Measurements from ENCODE around the gene MAST2. TPM values are rescaled to one million over a fixed set of nuclear protein-coding genes. Genes with fewer than 3 reads are reported as not detected.
A peak's percentile ranks its signal among the peaks of the same experiment; 100 is the strongest.

The MAST2 gene
- total and polyA plus RNA-seq, 2 of the 4 experiments (the other 2 are of a cell fraction): 14.2 to 41.0 TPM

DNA sequence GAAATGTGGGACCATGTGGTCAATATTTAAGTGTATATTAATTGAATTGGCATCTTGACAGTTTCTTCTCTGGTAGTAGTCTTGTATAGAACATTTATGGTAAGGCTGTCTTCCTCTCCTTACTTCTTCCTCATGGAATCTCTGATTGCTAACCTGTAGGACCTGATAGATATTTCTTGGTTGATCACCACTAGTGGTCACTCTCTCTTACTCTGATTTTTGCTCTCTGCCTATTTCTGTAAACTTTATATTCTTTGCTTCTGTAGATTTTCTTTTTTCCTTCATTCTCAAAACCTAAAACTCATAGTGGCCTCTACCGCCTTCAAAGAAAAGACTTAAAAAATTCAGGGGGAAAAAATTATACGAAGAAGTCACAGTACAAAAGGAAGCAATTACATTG is 21.2 kb downstream of the MAST2 start:
- in situ Hi-C loops (cut with MboI; ENCODE audit: low sequenced_read_pairs) (no loop called here), intact Hi-C loops (cut with micrococcal nuclease) (no loop called here), dilution Hi-C loops (cut with HindIII; ENCODE audit: low sequenced_read_pairs, unreplicated experiment) (no loop called here)
- no peak overlapping the region for H3K4me2 ChIP-seq (ENCODE audit: low read depth, low read length)
- no peak overlapping the region for H3K9ac ChIP-seq (ENCODE audit: low read depth, low read length)
- no peak overlapping the region for H2AK5ac ChIP-seq (ENCODE audit: low read depth, low read length)
- no peak overlapping the region for H4K5ac ChIP-seq (ENCODE audit: low read depth, low read length)
- H2BK120ac ChIP-seq (ENCODE audit: low read depth, low read length): no peak overlapping the region
- H4K20me1 ChIP-seq (ENCODE audit: insufficient read depth, low read length): peaks cover 8% of the 10 kb centered on the region
- DNase-seq (no peak), ATAC-seq (ENCODE audit: low read depth) (no peak; the same call in 1 of the 2 replicates)
- H2BK20ac ChIP-seq (ENCODE audit: low read depth, low read length): no peak overlapping the region
- TF ChIP-seq, protein P1, sequence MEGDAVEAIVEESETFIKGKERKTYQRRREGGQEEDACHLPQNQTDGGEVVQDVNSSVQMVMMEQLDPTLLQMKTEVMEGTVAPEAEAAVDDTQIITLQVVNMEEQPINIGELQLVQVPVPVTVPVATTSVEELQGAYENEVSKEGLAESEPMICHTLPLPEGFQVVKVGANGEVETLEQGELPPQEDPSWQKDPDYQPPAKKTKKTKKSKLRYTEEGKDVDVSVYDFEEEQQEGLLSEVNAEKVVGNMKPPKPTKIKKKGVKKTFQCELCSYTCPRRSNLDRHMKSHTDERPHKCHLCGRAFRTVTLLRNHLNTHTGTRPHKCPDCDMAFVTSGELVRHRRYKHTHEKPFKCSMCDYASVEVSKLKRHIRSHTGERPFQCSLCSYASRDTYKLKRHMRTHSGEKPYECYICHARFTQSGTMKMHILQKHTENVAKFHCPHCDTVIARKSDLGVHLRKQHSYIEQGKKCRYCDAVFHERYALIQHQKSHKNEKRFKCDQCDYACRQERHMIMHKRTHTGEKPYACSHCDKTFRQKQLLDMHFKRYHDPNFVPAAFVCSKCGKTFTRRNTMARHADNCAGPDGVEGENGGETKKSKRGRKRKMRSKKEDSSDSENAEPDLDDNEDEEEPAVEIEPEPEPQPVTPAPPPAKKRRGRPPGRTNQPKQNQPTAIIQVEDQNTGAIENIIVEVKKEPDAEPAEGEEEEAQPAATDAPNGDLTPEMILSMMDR (conservative IDR thresholded peaks at IDR 0.05; ENCODE audit: low read depth, low read length): 0 out of 2 replicates have a peak, but pooled peaks have one; percentile 10
- no peak for TF ChIP-seq RAD21 (IDR thresholded peaks at IDR 0.05; ENCODE audit: low read length)
- TF ChIP-seq, protein P2, sequence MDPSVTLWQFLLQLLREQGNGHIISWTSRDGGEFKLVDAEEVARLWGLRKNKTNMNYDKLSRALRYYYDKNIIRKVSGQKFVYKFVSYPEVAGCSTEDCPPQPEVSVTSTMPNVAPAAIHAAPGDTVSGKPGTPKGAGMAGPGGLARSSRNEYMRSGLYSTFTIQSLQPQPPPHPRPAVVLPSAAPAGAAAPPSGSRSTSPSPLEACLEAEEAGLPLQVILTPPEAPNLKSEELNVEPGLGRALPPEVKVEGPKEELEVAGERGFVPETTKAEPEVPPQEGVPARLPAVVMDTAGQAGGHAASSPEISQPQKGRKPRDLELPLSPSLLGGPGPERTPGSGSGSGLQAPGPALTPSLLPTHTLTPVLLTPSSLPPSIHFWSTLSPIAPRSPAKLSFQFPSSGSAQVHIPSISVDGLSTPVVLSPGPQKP (IDR thresholded peaks at IDR 0.05; ENCODE audit: borderline replicate concordance, low read depth, low read length): no peak
- TF ChIP-seq POLR2A (IDR thresholded peaks at IDR 0.05; ENCODE audit: low read depth, low read length): no peak
- no peak for TF ChIP-seq CHD1 (IDR thresholded peaks at IDR 0.05; ENCODE audit: low read depth, low read length)
- no peak for TF ChIP-seq FOS (IDR thresholded peaks at IDR 0.05; ENCODE audit: low read depth, low read length)
- peaks cover 16 to 33% of the 10 kb centered on the region in 2 experiments for H3K79me1 ChIP-seq (ENCODE audit: low read depth in 1 of 2, low read length in 2 of 2)
- H3K9me1 ChIP-seq (ENCODE audit: insufficient read depth, low read length): no peaks in the 10 kb centered on the region
- no peaks in the 10 kb centered on the region for H3K27me3 ChIP-seq (ENCODE audit: control insufficient read depth, insufficient read depth, low read length)
- H3K18ac ChIP-seq (ENCODE audit: low read depth, low read length): no peak overlapping the region
- H2AFZ ChIP-seq (replicated peaks; ENCODE audit: low read length, poor library complexity): no peak overlapping the region
- no peak overlapping the region for H3K27ac ChIP-seq (ENCODE audit: insufficient read depth, low read length)
- WGBS, 2 experiments (ENCODE audit: extremely low coverage in 2 of 2, insufficient read length in 1 of 2): no CpG with 5 or more reads among the region's 2 CpGs
- H3K4ac ChIP-seq (ENCODE audit: low read depth, low read length): no peak overlapping the region
- no peaks in the 10 kb centered on the region for H3K4me1 ChIP-seq (ENCODE audit: control insufficient read depth, insufficient read depth, low read length)
- no peak overlapping the region for H2BK15ac ChIP-seq (ENCODE audit: low read depth, low read length)
- BruUV-seq (replicated peaks): no TSS peak
- no peak overlapping the region for H3K4me3 ChIP-seq (ENCODE audit: insufficient read depth, low read depth, low read length)
- CTCF ChIA-PET: interaction anchor here (1.3 kb wide), 1 partner anchor 28 kb away, joined by 3 read pairs; no protein-coding TSS in a partner anchor
- H4K91ac ChIP-seq (ENCODE audit: insufficient read depth, low read depth, low read length): no peak overlapping the region
- no peak overlapping the region for H2AK9ac ChIP-seq (replicated peaks; ENCODE audit: low read depth, low read length, poor library complexity)
- H3K14ac ChIP-seq (replicated peaks; ENCODE audit: low read depth, low read length): no peak overlapping the region
- peaks cover 2% of the 10 kb centered on the region for H3K36me3 ChIP-seq (ENCODE audit: control insufficient read depth, insufficient read depth, low read length)
- no peak overlapping the region for H3K23ac ChIP-seq (ENCODE audit: low read depth, low read length)
- no peak overlapping the region for H2BK5ac ChIP-seq (ENCODE audit: low read depth, low read length, poor library complexity, severe bottlenecking)
- H4K8ac ChIP-seq (ENCODE audit: low read depth in 2 of 2, low read length in 2 of 2): no peak overlapping the region
- H3K9me3 ChIP-seq (ENCODE audit: control insufficient read depth, insufficient read depth, low read length): peaks cover 3% of the 10 kb centered on the region
- POLR2A ChIA-PET (ENCODE audit: unreplicated experiment): no interaction called here
- no peak overlapping the region for H3K56ac ChIP-seq (ENCODE audit: extremely low read depth, insufficient read depth, low read length)

Measured in IMR-90 (cell line).